GM18498 (cell line): ENCODE data around the gene DHX15.

ENCODE experiments used
- ATAC-seq: cut with Tn5 transposase; IDR thresholded peaks from one replicate; pipeline ENCODE4 v1.9.1; 2021; ENCODE audit warnings: mild to moderate bottlenecking, moderate library complexity; ENCODE audit not compliant: unreplicated experiment

The DHX15 gene

DNA sequence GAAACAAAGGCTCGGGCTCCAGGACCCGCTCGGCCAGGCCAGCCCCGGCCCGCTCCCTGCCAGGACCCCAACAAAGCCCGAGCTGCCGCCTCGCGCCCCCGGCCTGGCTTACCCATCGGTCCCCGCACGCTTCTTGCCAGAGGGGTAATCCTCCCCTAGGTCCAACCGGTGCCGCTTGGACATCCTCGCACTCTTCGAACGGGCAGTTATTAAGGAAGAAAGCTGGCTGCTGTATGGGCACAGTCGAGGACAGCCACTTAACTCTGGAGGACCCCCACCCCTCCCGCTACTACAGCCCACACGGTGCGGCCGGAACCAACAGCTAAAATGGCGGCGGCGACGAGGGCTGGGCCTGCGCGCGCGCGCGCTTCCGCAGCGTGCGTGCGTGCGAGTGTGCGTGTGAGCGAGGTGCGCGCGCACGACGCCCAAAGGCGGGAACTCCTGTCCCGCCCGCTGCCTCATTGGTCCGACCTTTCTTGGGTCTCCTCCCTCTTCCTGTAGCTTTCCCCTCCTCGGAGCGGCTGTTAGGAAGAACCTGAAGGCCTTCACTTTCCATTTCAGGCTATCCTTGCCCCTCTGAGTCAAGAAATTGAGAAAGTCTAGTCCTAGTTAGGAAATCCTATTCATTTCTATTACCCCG, at the start of gene DHX15:
DHX15 (minus strand) TSS at position 344 of the 640 bp plus-strand sequence; CDS start at position 183, 161 bp downstream.
- ATAC-seq = peak; percentile 84

DNA sequence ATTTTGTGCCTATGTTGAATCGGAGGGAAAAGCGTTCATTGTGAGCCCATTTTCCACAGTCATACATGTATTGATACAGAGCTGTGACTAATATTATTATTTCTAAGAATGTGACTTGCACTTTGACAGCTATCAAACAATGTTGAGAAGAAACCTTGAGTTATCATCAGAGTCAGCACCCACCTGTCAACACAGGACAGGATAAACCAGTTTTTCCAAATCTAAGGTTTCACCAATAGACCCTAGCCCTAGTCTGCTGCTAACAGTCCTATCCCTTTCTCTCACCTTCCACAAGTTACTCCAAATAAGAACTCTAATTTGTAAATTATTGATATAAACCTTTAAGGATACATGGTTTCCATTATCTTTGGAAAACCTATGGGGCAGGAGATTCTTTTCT, 47.7 kb upstream of the DHX15 start:
- ATAC-seq = no peak

GRCh38 chr4:24630937-24631336, 46.6 kb upstream of the DHX15 start:
- no peak for ATAC-seq

- ATAC-seq = no peak
Measured at GRCh38 chr4:24625091-24625490, 40.7 kb upstream of the DHX15 start.

- ATAC-seq = no peak
Measured at GRCh38 chr4:24624381-24624780, 40.0 kb upstream of the DHX15 start.

GRCh38 chr4:24622146-24622834, 37.9 kb upstream of the DHX15 start:
- ATAC-seq = no peak

DNA sequence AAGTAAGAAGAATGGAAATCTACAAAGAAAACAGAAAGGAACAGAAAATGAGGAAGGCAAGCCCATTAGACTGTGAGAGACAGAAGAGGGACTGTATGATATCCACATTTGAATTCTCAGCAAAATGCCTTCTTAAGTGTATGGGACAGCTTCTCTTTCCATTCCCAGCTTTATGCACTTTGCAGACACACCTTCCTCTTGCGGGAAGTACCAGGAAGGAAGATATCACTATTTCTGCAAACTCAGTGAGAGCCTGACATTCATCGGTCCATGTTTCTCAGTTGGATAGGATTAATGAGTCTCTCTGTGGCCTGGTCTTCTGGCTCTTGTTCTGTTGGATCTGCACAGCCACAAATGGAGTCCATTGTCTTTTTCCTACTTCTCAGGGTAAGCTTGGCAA, 31.6 kb upstream of the DHX15 start:
- no peak for ATAC-seq

- ATAC-seq = no peak
Measured at GRCh38 chr4:24614881-24615280, 30.5 kb upstream of the DHX15 start.

- no peak for ATAC-seq
Measured at GRCh38 chr4:24613502-24613901, 29.1 kb upstream of the DHX15 start.

- no peak for ATAC-seq
Measured at GRCh38 chr4:24611575-24611974, 27.2 kb upstream of the DHX15 start.

- no peak for ATAC-seq
Measured at GRCh38 chr4:24607334-24607733, 23.0 kb upstream of the DHX15 start.

GRCh38 chr4:24605216-24605615, 20.9 kb upstream of the DHX15 start:
- ATAC-seq = no peak

GRCh38 chr4:24604558-24605214, 20.3 kb upstream of the DHX15 start:
- no peak for ATAC-seq

- ATAC-seq = no peak
Measured at GRCh38 chr4:24603343-24603742, 19.0 kb upstream of the DHX15 start.

DNA sequence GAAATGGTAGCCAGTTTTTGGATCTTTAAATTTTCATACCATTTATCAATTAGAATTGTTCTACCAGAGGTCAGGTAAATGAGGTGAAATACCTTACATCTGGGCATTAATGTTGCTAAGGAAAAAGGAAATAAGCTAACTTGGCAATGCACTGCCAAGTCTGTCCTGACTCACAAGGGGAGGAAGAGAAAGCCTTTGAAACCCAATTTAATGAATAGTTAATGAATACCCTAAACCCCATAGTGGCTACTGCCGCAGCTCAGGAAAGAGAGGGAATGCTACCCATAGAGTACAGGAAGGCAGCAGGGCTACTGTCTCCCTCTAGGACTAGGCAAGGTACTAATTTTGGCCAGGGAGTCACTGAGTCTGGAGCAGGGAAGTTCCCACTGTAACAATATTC, 16.8 kb upstream of the DHX15 start:
- no peak for ATAC-seq

- no peak for ATAC-seq
Measured at GRCh38 chr4:24599275-24599674, 14.9 kb upstream of the DHX15 start.

DNA sequence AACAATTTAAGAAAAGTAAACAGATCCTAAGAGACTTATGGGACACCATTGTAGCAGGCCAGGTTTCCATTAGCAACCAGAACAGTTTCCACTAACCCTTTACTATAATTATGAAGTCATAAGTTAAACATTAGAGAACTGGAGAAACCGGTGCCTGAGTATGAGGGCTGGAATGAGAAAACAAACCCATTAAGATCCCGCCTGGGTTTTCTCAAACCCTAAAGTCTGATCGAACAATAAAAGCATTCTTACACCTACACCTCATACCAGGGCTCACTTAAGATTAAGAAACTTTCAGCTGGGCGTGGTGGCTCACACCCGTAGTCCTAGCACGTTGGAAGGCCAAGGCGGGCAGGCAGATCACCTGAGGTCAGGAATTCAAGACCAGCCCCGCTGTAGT, 13.7 kb upstream of the DHX15 start:
- no peak for ATAC-seq

- ATAC-seq = no peak
Measured at GRCh38 chr4:24595659-24596058, 11.3 kb upstream of the DHX15 start.

- no peak for ATAC-seq
Measured at GRCh38 chr4:24594887-24595286, 10.5 kb upstream of the DHX15 start.

DNA sequence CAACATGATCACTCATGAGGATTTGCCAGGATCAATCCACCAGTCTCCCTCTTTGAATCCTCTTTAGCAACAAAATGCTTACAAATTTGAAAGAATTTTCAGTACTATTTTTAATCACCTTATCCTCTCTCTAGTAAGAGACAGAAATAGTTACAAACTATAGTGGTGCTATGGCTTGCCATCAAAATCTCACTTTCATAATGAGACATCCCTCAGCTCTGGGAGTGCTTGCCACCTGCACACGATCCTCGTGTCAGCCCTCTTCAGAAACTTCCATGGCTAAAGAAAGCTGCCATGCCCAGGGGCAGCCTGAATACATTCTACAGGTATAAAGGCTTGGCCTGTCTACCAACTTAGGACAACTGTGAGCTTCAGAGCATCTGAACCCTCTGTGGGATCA, 5.1 kb upstream of the DHX15 start:
- peak; percentile 65 for ATAC-seq

DNA sequence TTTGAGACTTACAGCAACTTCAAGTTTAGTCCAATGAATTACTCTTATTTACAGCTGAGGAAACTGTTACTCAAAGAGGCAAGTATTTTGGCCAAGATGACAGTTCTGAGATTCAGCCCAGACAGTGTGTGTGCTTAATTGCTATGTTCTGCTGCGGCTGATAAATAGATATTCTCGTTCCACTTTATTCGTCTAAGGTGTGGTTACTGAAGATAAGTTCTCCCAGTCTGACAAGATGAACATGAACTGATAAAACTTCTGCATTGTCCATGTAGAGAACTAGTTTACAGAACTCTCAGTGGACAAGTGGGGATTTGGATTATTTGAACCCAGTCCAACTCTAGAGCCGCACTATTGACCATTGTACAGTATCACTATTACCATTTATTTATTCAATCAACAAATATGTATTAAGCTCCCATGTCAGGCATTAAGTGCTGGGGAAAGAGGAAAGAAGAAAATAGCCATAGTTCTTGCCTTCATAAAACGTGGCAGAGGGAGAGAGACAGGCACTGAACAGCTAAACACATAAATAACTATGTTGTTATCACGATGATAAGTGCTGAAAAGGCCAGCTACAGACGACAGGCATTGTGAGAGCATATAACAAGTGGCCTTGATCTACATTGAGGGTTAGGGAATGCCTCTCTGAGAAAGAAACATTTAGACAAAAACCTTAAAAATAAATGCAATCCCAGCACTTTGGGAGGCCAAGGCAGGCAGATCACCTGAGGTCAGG, 4.0 kb upstream of the DHX15 start:
- ATAC-seq = no peak
